ENCODE data around the gene CHTOP.
"Not testable (repeated sequence)": the region's sequence is repeated elsewhere in the genome, so short reads cannot be mapped to it uniquely, and the experiment has no call there.

The CHTOP gene

DNA sequence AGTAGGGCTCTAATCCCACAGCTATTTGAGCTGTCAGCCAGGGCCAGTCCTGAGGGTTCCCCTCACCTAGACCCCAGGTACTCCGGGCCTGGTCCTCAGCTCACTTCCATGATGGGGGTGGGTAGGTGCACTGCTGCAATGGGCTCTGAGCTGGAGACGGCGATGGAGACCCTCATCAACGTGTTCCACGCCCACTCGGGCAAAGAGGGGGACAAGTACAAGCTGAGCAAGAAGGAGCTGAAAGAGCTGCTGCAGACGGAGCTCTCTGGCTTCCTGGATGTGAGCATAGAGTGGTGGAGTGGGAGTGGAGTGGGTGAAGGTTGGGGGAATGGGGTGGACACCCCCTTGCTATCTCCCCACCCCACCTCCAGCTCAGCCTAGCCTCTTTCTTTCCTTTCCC lies 3.5 kb upstream of the CHTOP start:
- no peak overlapping the region for H3K4me3 ChIP-seq (ENCODE audit: insufficient read depth, low read depth, low read length)
- H3K4me1 ChIP-seq (ENCODE audit: control insufficient read depth, insufficient read depth, low read length): peaks cover 12% of the 10 kb centered on the region
- no peaks in the 10 kb centered on the region for H3K36me3 ChIP-seq (ENCODE audit: control insufficient read depth, insufficient read depth, low read length)
- H3K9me3 ChIP-seq (ENCODE audit: control insufficient read depth, low read length): no peaks in the 10 kb centered on the region
- H3K27ac ChIP-seq (ENCODE audit: insufficient read depth, low read depth, low read length, poor library complexity, severe bottlenecking): no peak overlapping the region
- WGBS, 2 experiments: 94 to 96% methylated on average over 7 of the region's 7 CpGs
- H3K27me3 ChIP-seq (ENCODE audit: control insufficient read depth, insufficient read depth, low read length, poor library complexity, severe bottlenecking): no peaks in the 10 kb centered on the region

DNA sequence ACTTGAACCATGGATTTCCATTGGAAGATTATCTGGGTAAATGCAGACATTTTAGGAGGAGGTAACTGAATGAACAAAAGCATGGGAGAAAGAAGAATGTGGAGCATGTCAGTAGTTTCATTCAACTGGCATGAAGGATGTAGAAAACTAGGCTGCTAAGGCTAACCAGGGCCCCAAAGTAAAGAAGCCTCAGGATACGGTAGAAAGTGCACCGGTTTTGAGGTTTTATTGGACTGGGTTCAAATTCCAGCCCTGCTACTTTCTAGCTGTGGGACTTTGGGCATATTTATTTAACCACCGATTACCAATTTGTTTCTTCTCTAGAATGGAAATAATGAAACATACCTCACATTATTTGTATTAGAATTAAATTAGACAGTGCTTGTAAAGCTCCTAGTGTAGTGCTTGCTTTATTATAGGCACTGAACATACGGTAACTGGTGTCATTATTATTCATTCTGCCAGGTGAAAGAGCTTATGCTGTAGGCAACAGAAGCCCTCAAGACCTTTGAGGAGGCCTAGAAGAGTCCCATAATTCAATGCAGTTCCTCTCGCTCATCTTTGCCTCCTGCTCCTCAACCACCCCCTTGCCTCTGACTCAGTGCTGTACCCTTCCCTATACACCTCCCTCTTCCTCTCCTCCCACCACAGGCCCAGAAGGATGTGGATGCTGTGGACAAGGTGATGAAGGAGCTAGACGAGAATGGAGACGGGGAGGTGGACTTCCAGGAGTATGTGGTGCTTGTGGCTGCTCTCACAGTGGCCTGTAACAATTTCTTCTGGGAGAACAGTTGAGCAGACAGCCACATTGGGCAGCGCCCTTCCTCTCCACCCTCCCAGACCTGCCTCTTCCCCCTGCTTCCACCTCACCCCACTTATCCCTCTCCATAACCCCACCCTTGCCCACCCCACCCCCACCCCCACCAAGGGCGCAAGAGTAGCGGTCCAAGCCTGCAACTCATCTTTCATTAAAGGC lies 2.5 kb upstream of the CHTOP start:
- Histone ChIP-seq H3K4me1 (ENCODE audit: control insufficient read depth, insufficient read depth, low read length) (peaks cover 10% of the 10 kb centered on the region), H3K9me3 (ENCODE audit: control insufficient read depth, low read length) (no peaks in the 10 kb centered on the region), H3K4me3 (ENCODE audit: insufficient read depth, low read depth, low read length) (no peak overlapping the region), H3K27ac (ENCODE audit: insufficient read depth, low read depth, low read length, poor library complexity, severe bottlenecking) (no peak overlapping the region), H3K27me3 (ENCODE audit: control insufficient read depth, insufficient read depth, low read length, poor library complexity, severe bottlenecking) (no peaks in the 10 kb centered on the region), H3K36me3 (ENCODE audit: control insufficient read depth, insufficient read depth, low read length) (peaks cover 2% of the 10 kb centered on the region)
- 94 to 97% methylated on average over 8 to 9 of the region's 10 CpGs for WGBS, 2 experiments

DNA sequence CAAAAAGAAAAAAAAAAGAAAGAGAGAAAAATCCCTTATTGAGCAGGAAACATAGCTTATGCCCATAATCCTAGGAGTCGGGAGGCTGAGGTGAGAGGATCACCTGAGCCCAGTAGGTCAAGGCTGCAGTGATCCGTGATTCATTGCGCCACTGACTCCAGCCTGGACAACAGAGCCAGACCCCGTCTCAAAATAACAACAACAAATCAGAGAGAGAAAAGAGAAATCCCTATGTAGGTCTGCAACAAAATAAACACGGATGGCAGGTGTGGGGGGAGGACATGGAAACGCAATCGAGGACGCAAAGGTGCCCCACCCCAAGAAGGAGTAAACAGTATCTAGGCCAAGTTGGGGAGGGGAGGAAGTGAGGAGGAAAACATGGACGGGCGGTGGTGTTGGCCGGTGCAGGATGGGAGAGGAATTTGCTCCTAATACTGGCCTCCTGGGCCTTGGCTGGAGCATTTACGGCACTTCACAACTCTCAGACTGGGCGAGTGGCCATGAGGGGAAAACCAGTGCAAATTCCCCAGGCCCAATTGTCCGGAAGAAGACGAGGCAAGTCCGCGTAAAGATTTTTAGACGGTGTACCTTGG lies 609 bp upstream of the CHTOP start:
- Histone ChIP-seq H3K4me1 (ENCODE audit: control insufficient read depth, insufficient read depth, low read length) (peaks cover 6% of the 10 kb centered on the region), H3K27me3 (ENCODE audit: control insufficient read depth, insufficient read depth, low read length, poor library complexity, severe bottlenecking) (no peaks in the 10 kb centered on the region), H3K36me3 (ENCODE audit: control insufficient read depth, insufficient read depth, low read length) (peaks cover 17% of the 10 kb centered on the region), H3K27ac (ENCODE audit: insufficient read depth, low read depth, low read length, poor library complexity, severe bottlenecking) (no peak overlapping the region), H3K4me3 (ENCODE audit: insufficient read depth, low read depth, low read length) (no peak overlapping the region), H3K9me3 (ENCODE audit: control insufficient read depth, low read length) (no peaks in the 10 kb centered on the region)
- 90 to 92% methylated on average over 18 of the region's 18 CpGs for WGBS, 2 experiments

DNA sequence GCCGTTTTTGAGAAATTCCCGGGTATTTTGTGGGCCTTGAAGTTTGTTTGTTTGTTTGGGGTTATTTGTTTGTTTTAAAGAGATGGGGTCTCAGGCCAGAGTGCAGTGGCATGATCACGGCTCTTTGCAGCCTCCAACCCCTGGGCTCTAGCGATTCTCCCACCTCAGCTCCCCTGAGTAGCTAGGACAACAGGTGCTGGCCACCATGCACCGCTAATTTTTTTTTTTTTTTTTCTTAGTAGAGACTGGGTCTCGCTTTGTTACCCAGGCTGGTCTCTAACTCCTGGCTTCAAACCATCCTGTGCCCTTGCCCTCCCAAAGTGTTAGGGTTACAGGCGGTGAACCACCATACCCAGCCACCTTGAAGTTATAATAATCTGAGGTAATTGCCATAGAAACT lies 2.0 kb downstream of the CHTOP start:
- peaks cover 42% of the 10 kb centered on the region for H3K36me3 ChIP-seq (ENCODE audit: control insufficient read depth, insufficient read depth, low read length)
- H3K4me1 ChIP-seq (ENCODE audit: control insufficient read depth, insufficient read depth, low read length): no peaks in the 10 kb centered on the region
- H3K27ac ChIP-seq (ENCODE audit: insufficient read depth, low read depth, low read length, poor library complexity, severe bottlenecking): no peak overlapping the region
- H3K27me3 ChIP-seq (ENCODE audit: control insufficient read depth, insufficient read depth, low read length, poor library complexity, severe bottlenecking): no peaks in the 10 kb centered on the region
- H3K4me3 ChIP-seq (ENCODE audit: insufficient read depth, low read depth, low read length): no peak overlapping the region
- 93 to 96% methylated on average over 7 of the region's 7 CpGs for WGBS, 2 experiments
- H3K9me3 ChIP-seq (ENCODE audit: control insufficient read depth, low read length): no peaks in the 10 kb centered on the region

DNA sequence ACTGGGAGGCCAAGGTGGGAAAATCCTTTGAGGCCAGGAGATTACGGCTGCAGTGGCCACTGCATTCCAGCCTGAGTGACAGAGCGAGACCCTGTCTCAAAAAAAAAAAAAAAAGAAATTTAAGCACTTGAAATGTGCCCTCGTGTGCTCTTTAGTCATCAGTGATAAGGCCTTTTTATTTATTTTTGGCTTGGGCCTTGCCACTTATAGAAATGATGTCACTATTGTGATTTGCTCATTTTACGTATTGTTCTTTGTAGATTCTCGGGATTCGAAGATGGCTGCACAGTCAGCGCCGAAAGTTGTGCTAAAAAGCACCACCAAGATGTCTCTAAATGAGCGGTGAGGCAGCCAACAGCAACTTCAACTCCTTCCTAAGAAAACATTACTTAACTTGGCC lies 2.4 kb downstream of the CHTOP start:
- no peak overlapping the region for H3K4me3 ChIP-seq (ENCODE audit: insufficient read depth, low read depth, low read length)
- no peaks in the 10 kb centered on the region for H3K27me3 ChIP-seq (ENCODE audit: control insufficient read depth, insufficient read depth, low read length, poor library complexity, severe bottlenecking)
- peaks cover 46% of the 10 kb centered on the region for H3K36me3 ChIP-seq (ENCODE audit: control insufficient read depth, insufficient read depth, low read length)
- no peaks in the 10 kb centered on the region for H3K9me3 ChIP-seq (ENCODE audit: control insufficient read depth, low read length)
- WGBS, 2 experiments: 93 to 94% methylated on average over 9 of the region's 9 CpGs
- H3K4me1 ChIP-seq (ENCODE audit: control insufficient read depth, insufficient read depth, low read length): no peaks in the 10 kb centered on the region
- H3K27ac ChIP-seq (ENCODE audit: insufficient read depth, low read depth, low read length, poor library complexity, severe bottlenecking): no peak overlapping the region

DNA sequence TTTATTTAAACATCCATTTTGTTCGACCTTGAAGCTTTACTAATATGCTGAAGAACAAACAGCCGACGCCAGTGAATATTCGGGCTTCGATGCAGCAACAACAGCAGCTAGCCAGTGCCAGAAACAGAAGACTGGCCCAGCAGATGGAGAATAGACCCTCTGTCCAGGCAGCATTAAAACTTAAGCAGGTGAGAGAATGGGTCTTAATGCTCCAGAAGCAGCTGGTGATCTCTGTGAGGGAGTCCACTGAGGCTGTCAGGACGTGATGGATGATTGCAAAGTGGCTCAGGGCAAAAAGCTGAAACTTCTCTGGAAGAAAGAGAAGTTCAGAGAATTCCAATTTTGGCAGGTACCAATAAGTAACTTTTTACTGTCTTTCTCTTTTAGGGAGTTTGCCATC lies 4.4 kb downstream of the CHTOP start:
- no peak overlapping the region for H3K27ac ChIP-seq (ENCODE audit: insufficient read depth, low read depth, low read length, poor library complexity, severe bottlenecking)
- H3K4me1 ChIP-seq (ENCODE audit: control insufficient read depth, insufficient read depth, low read length): no peaks in the 10 kb centered on the region
- H3K9me3 ChIP-seq (ENCODE audit: control insufficient read depth, low read length): no peaks in the 10 kb centered on the region
- H3K36me3 ChIP-seq (ENCODE audit: control insufficient read depth, insufficient read depth, low read length): peaks cover 66% of the 10 kb centered on the region
- H3K27me3 ChIP-seq (ENCODE audit: control insufficient read depth, insufficient read depth, low read length, poor library complexity, severe bottlenecking): no peaks in the 10 kb centered on the region
- H3K4me3 ChIP-seq (ENCODE audit: insufficient read depth, low read depth, low read length): no peak overlapping the region
- 95 to 97% methylated on average over 6 of the region's 6 CpGs for WGBS, 2 experiments

DNA sequence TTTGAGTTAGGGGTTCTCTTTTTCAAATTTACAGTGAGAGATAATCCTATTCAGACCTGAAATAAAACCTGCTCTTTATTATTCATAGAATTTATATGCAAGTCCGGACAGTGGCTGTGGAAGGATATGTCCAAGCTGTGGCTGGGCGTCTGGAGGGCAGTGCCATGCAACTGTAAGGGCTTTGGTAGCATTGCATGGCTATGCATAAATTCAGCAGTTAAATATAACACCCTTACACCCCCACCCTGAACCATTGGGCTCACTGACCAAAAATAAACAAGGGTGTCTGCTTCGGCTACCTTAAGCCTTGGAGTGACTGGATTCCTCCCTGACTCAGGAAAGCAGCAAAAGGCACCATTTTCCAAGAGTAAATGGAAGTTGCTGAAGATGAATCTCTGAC lies 5.4 kb downstream of the CHTOP start:
- H3K4me3 ChIP-seq (ENCODE audit: insufficient read depth, low read depth, low read length): no peak overlapping the region
- 94 to 98% methylated on average over 3 of the region's 3 CpGs for WGBS, 2 experiments
- H3K36me3 ChIP-seq (ENCODE audit: control insufficient read depth, insufficient read depth, low read length): peaks cover 73% of the 10 kb centered on the region
- no peaks in the 10 kb centered on the region for H3K9me3 ChIP-seq (ENCODE audit: control insufficient read depth, low read length)
- H3K27me3 ChIP-seq (ENCODE audit: control insufficient read depth, insufficient read depth, low read length, poor library complexity, severe bottlenecking): no peaks in the 10 kb centered on the region
- no peak overlapping the region for H3K27ac ChIP-seq (ENCODE audit: insufficient read depth, low read depth, low read length, poor library complexity, severe bottlenecking)
- no peaks in the 10 kb centered on the region for H3K4me1 ChIP-seq (ENCODE audit: control insufficient read depth, insufficient read depth, low read length)

DNA sequence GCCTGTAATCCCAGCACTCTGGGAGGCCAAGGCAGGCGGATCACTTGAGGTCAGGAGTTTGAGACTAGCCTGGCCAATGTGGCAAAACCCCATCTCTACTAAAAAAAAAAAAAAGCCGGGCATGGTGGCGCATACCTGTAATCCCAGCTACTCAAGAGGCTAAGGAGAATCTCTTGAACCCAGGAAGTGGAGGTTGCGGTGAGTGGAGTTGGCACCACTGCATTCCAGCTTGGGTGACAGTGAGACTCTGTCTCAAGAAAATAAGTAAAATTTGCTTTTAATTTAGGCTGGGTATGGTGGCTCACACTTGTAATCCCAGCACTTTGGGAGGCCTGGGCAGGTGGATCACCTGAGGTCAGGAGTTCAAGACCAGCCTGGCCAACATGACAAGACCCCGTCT lies 6.3 kb downstream of the CHTOP start:
- peaks cover 77% of the 10 kb centered on the region for H3K36me3 ChIP-seq (ENCODE audit: control insufficient read depth, insufficient read depth, low read length)
- not testable (repeated sequence) for H3K9me3 ChIP-seq (ENCODE audit: control insufficient read depth, low read length); H3K27me3 ChIP-seq (ENCODE audit: control insufficient read depth, insufficient read depth, low read length, poor library complexity, severe bottlenecking); H3K4me3 ChIP-seq (ENCODE audit: insufficient read depth, low read depth, low read length); H3K27ac ChIP-seq (ENCODE audit: insufficient read depth, low read depth, low read length, poor library complexity, severe bottlenecking); H3K4me1 ChIP-seq (ENCODE audit: control insufficient read depth, insufficient read depth, low read length)
- WGBS, 2 experiments: 95 to 97% methylated on average over 5 of the region's 5 CpGs

DNA sequence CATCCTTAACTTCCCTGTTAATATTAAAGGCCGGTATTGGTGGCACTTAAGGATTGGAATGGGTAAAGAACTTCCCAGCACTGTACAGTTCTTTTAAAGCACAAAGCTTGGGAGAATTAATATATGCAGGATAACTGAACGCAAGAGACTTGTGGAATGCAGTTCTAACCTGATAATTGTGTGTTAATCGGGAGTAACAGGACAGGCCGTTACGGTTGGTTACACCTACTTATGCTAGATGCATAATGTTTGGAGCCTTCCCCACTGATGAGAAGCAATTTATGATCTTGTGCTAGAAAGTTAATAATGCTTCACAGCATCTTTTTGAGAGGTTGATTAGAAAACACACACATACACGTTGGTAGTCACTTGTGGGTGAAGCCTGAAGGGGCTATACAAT lies 7.0 kb downstream of the CHTOP start:
- WGBS, 2 experiments: 81 to 82% methylated on average over 6 of the region's 6 CpGs
- Histone ChIP-seq H3K9me3 (ENCODE audit: control insufficient read depth, low read length) (no peaks in the 10 kb centered on the region), H3K4me1 (ENCODE audit: control insufficient read depth, insufficient read depth, low read length) (no peaks in the 10 kb centered on the region), H3K27ac (ENCODE audit: insufficient read depth, low read depth, low read length, poor library complexity, severe bottlenecking) (no peak overlapping the region), H3K4me3 (ENCODE audit: insufficient read depth, low read depth, low read length) (no peak overlapping the region), H3K36me3 (ENCODE audit: control insufficient read depth, insufficient read depth, low read length) (peaks cover 83% of the 10 kb centered on the region), H3K27me3 (ENCODE audit: control insufficient read depth, insufficient read depth, low read length, poor library complexity, severe bottlenecking) (no peaks in the 10 kb centered on the region)

DNA sequence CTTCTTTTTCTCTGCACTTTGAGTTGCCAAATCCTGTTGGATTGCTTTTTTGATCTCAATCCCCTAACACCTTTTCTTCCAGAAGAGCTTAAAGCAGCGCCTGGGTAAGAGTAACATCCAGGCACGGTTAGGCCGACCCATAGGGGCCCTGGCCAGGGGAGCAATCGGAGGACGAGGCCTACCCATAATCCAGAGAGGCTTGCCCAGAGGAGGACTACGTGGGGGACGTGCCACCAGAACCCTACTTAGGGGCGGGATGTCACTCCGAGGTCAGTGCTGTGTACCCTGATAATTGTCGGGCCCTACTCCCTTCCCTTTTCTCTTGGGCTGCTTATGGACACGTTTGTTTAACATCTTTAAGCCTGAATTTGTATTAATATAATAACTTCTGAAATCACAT lies 8.3 kb downstream of the CHTOP start:
- H3K4me3 ChIP-seq (ENCODE audit: insufficient read depth, low read depth, low read length): no peak overlapping the region
- 93 to 99% methylated on average over 10 to 11 of the region's 11 CpGs for WGBS, 2 experiments
- no peaks in the 10 kb centered on the region for H3K4me1 ChIP-seq (ENCODE audit: control insufficient read depth, insufficient read depth, low read length)
- no peak overlapping the region for H3K27ac ChIP-seq (ENCODE audit: insufficient read depth, low read depth, low read length, poor library complexity, severe bottlenecking)
- no peaks in the 10 kb centered on the region for H3K27me3 ChIP-seq (ENCODE audit: control insufficient read depth, insufficient read depth, low read length, poor library complexity, severe bottlenecking)
- H3K9me3 ChIP-seq (ENCODE audit: control insufficient read depth, low read length): no peaks in the 10 kb centered on the region
- peaks cover 75% of the 10 kb centered on the region for H3K36me3 ChIP-seq (ENCODE audit: control insufficient read depth, insufficient read depth, low read length)
